ENCODE measurements around the gene ZBTB40.

GRCh38 chr1:22442212-22442894, 9.3 kb upstream of the ZBTB40 start:
- TF ChIP-seq CTCF (IDR thresholded peaks at IDR 0.05) (no peak), EZH2phosphoT487 (IDR thresholded peaks at IDR 0.05) (no peak), EZH2 (IDR thresholded peaks at IDR 0.05) (no peak)

All from neural progenitor cell (in vitro differentiated cells).